GM18508 (cell line): Measurements from ENCODE around the gene PBLD.
"Not testable (repeated sequence)": the region's sequence is repeated elsewhere in the genome, so short reads cannot be mapped to it uniquely, and the experiment has no call there.

Source experiments
- ATAC-seq: cut with Tn5 transposase; IDR thresholded peaks from one replicate; pipeline ENCODE4 v1.9.1; 2021; ENCODE audit warnings: moderate number of reproducible peaks; ENCODE audit not compliant: insufficient read depth, unreplicated experiment

Gene PBLD

GRCh38 chr10:68284062-68285001 is 48.4 kb downstream of the PBLD start:
- ATAC-seq, result no peak

GRCh38 chr10:68280758-68281157 is 52.0 kb downstream of the PBLD start:
- no peak for ATAC-seq

GRCh38 chr10:68278906-68279753 is 53.6 kb downstream of the PBLD start:
- not testable (repeated sequence) for ATAC-seq

GRCh38 chr10:68277814-68278213 is 54.9 kb downstream of the PBLD start:
- ATAC-seq, result not testable (repeated sequence)

GRCh38 chr10:68276224-68276623 is 56.5 kb downstream of the PBLD start:
- ATAC-seq, result no peak

- ATAC-seq, result no peak
Measured at GRCh38 chr10:68275600-68276126, 57.1 kb downstream of the PBLD start.

- no peak for ATAC-seq
Measured at GRCh38 chr10:68272833-68273232, 59.9 kb downstream of the PBLD start.

- no peak for ATAC-seq
Measured at GRCh38 chr10:68271196-68271882, 61.4 kb downstream of the PBLD start.

GRCh38 chr10:68269562-68270290 is 63.0 kb downstream of the PBLD start:
- no peak for ATAC-seq

GRCh38 chr10:68261132-68261856 is 71.4 kb downstream of the PBLD start:
- no peak for ATAC-seq

- no peak for ATAC-seq
Measured at GRCh38 chr10:68253346-68253745, 79.4 kb downstream of the PBLD start.

GRCh38 chr10:68251625-68252495 is 80.9 kb downstream of the PBLD start:
- no peak for ATAC-seq

GRCh38 chr10:68251151-68251550 is 81.6 kb downstream of the PBLD start:
- no peak for ATAC-seq

GRCh38 chr10:68249297-68249696 is 83.4 kb downstream of the PBLD start:
- no peak for ATAC-seq

- ATAC-seq, result no peak
Measured at GRCh38 chr10:68247931-68248330, 84.8 kb downstream of the PBLD start.

GRCh38 chr10:68246397-68246796 is 86.3 kb downstream of the PBLD start:
- ATAC-seq, result not testable (repeated sequence)

GRCh38 chr10:68242051-68242450 is 90.7 kb downstream of the PBLD start:
- no peak for ATAC-seq

GRCh38 chr10:68239596-68240150 is 93.1 kb downstream of the PBLD start:
- no peak for ATAC-seq
